GM18907 (cell line): ENCODE data around the gene ZNF256.

Experiments used
- ATAC-seq: cut with Tn5 transposase; IDR thresholded peaks from one replicate; pipeline ENCODE4 v1.9.1; 2021; ENCODE audit warnings: mild to moderate bottlenecking, moderate library complexity; ENCODE audit not compliant: unreplicated experiment

The ZNF256 gene

DNA sequence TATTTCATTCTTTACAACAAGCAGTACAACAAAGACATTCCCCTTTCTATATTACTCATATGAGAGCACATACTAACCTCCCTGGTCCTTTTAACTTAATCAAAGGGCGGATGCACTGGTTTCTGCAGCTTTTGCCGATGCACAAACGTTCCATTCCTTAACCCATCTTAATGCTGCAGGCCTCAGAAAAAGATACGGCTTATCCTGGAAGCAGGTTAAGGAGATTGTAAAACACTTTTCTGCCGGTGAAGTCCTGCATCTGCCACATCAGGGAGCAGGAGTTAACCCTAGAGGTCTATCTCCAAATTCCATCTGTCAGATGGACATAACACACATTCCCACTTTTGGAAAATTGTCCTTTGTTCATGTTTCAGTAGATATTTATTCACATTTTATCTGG is 47.2 kb downstream of the ZNF256 start:
- ATAC-seq, result no peak
